NB4 (cell line): ENCODE measurements around the gene MACROD2.

Experiments
- MYC ChIP-seq: IDR thresholded peaks from 2 replicates; pipeline ENCODE4 v1.6.1; 2011; ENCODE audit warnings: low read depth, low read length
- POLR2A ChIP-seq: IDR thresholded peaks from 2 replicates; pipeline ENCODE4 v1.6.1; 2011; ENCODE audit warnings: mild to moderate bottlenecking; ENCODE audit not compliant: insufficient read length; ENCODE audit errors: extremely low read depth
- TF ChIP-seq, protein P1 (sequence below): IDR thresholded peaks from one replicate; pipeline ENCODE4 v1.5.1; 2012; ENCODE audit warnings: low read depth, low read length
- TF ChIP-seq, protein P2 (sequence below): IDR thresholded peaks from 2 replicates; pipeline ENCODE4 v1.6.1; 2011; ENCODE audit warnings: low read depth, low read length

DNA sequence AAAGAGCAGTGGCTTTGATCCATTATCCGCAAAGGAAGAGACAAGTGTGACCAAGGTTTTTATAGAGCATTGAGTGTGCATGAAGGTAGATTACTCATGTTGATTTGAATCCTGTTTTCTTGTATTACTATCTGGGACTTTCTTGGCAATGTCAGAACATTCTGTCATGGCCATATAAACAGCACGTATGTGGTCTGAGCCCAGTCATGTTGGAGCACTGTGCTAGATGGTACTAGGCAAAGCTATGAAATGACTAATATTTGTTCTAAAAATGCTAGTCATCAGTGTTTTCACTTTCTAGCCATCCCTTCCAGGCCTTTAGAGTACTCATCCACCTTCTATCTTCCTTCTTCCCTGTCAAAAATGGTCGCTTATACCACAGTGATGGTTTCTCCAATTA is 620.7 kb downstream of the MACROD2 start:
- TF ChIP-seq, protein P1, sequence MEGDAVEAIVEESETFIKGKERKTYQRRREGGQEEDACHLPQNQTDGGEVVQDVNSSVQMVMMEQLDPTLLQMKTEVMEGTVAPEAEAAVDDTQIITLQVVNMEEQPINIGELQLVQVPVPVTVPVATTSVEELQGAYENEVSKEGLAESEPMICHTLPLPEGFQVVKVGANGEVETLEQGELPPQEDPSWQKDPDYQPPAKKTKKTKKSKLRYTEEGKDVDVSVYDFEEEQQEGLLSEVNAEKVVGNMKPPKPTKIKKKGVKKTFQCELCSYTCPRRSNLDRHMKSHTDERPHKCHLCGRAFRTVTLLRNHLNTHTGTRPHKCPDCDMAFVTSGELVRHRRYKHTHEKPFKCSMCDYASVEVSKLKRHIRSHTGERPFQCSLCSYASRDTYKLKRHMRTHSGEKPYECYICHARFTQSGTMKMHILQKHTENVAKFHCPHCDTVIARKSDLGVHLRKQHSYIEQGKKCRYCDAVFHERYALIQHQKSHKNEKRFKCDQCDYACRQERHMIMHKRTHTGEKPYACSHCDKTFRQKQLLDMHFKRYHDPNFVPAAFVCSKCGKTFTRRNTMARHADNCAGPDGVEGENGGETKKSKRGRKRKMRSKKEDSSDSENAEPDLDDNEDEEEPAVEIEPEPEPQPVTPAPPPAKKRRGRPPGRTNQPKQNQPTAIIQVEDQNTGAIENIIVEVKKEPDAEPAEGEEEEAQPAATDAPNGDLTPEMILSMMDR: no peak
- TF ChIP-seq POLR2A (no peak), MYC (no peak)
- TF ChIP-seq, protein P2, sequence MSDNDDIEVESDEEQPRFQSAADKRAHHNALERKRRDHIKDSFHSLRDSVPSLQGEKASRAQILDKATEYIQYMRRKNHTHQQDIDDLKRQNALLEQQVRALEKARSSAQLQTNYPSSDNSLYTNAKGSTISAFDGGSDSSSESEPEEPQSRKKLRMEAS: no peak
